Measurements from ENCODE around the gene TMTC2.

DNA sequence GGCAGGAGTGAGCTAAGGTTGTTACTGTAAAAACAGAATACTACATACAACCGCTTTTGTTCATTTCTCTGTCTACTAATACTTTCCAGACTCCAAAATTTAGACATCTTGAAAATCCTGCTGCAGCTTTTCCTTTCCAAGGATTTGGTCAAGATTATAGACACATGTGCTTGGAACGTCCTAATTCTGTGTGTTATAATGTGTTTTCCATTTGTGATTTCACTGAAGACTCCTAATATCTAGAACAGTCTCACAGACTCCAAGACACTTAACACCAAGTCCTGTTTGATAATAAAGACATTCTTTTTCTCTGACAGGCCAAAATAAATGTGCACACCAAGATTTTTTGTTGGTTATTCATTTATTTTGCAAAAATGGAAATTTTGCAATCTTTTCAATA is 41.8 kb upstream of the TMTC2 start:
- TF ChIP-seq, protein P1, sequence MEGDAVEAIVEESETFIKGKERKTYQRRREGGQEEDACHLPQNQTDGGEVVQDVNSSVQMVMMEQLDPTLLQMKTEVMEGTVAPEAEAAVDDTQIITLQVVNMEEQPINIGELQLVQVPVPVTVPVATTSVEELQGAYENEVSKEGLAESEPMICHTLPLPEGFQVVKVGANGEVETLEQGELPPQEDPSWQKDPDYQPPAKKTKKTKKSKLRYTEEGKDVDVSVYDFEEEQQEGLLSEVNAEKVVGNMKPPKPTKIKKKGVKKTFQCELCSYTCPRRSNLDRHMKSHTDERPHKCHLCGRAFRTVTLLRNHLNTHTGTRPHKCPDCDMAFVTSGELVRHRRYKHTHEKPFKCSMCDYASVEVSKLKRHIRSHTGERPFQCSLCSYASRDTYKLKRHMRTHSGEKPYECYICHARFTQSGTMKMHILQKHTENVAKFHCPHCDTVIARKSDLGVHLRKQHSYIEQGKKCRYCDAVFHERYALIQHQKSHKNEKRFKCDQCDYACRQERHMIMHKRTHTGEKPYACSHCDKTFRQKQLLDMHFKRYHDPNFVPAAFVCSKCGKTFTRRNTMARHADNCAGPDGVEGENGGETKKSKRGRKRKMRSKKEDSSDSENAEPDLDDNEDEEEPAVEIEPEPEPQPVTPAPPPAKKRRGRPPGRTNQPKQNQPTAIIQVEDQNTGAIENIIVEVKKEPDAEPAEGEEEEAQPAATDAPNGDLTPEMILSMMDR (IDR thresholded peaks at IDR 0.05; ENCODE audit: poor library complexity): no peak
- no peak for TF ChIP-seq EZH2phosphoT487 (IDR thresholded peaks at IDR 0.05; ENCODE audit: low read depth, severe bottlenecking, unreplicated experiment)

All from hepatocyte (in vitro differentiated cells).